ENCODE measurements around the gene FUT1.
"Not testable (repeated sequence)": the region's sequence is repeated elsewhere in the genome, so short reads cannot be mapped to it uniquely, and the experiment has no call there.

FUT1 gene

GRCh38 chr19:48768994-48769713 lies 16.7 kb upstream of the FUT1 start:
- no peak for DNase-seq (ENCODE audit: low read depth)

- DNase-seq (ENCODE audit: low read depth) = not testable (repeated sequence)
Observed at GRCh38 chr19:48768171-48768753, 15.8 kb upstream of the FUT1 start.

- not testable (repeated sequence) for DNase-seq (ENCODE audit: low read depth)
Observed at GRCh38 chr19:48765816-48766215, 13.4 kb upstream of the FUT1 start.

- DNase-seq (ENCODE audit: low read depth) = no peak
Observed at GRCh38 chr19:48760504-48761205, 8.2 kb upstream of the FUT1 start.

GRCh38 chr19:48757741-48758144 lies 5.3 kb upstream of the FUT1 start:
- DNase-seq (ENCODE audit: low read depth) = no peak

GRCh38 chr19:48757089-48757675 lies 4.7 kb upstream of the FUT1 start:
- no peak for DNase-seq (ENCODE audit: low read depth)

GRCh38 chr19:48756686-48757085 lies 4.2 kb upstream of the FUT1 start:
- DNase-seq (ENCODE audit: low read depth) = no peak

GRCh38 chr19:48756212-48756611 lies 3.8 kb upstream of the FUT1 start:
- DNase-seq (ENCODE audit: low read depth) = no peak

GRCh38 chr19:48755787-48756186 lies 3.3 kb upstream of the FUT1 start:
- DNase-seq (ENCODE audit: low read depth) = no peak

- DNase-seq (ENCODE audit: low read depth) = no peak
Observed at GRCh38 chr19:48755084-48755641, 2.7 kb upstream of the FUT1 start, which contains the start of gene FGF21. FGF21 (plus strand) TSS chr19:48755524; CDS start chr19:48756237, 713 bp downstream.

GRCh38 chr19:48751845-48752495 lies 471 bp downstream of the FUT1 start:
- DNase-seq (ENCODE audit: low read depth) = no peak

- DNase-seq (ENCODE audit: low read depth) = no peak
Observed at GRCh38 chr19:48750771-48751504, 1.5 kb downstream of the FUT1 start.

- DNase-seq (ENCODE audit: low read depth) = no peak
Observed at GRCh38 chr19:48750351-48750750, 2.1 kb downstream of the FUT1 start.

- no peak for DNase-seq (ENCODE audit: low read depth)
Observed at GRCh38 chr19:48749571-48750198, 2.8 kb downstream of the FUT1 start.

GRCh38 chr19:48746738-48747575 lies 5.5 kb downstream of the FUT1 start, which contains the start of gene IZUMO1:
IZUMO1 (minus strand) TSS chr19:48746909; CDS start chr19:48745859, 1,050 bp downstream.
- DNase-seq (ENCODE audit: low read depth) = no peak

GRCh38 chr19:48746110-48746509 lies 6.3 kb downstream of the FUT1 start:
- DNase-seq (ENCODE audit: low read depth) = no peak

GRCh38 chr19:48745208-48745995 lies 7.0 kb downstream of the FUT1 start:
- no peak for DNase-seq (ENCODE audit: low read depth)

GRCh38 chr19:48742096-48742495 lies 10.3 kb downstream of the FUT1 start:
- DNase-seq (ENCODE audit: low read depth) = no peak
